GM21737 (cell line): Measurements from ENCODE around the gene CTNND2.

Experiments
- ATAC-seq: cut with Tn5 transposase; IDR thresholded peaks from one replicate; pipeline ENCODE4 v1.9.1; 2021; ENCODE audit warnings: mild to moderate bottlenecking, moderate library complexity; ENCODE audit not compliant: unreplicated experiment

The CTNND2 gene

DNA sequence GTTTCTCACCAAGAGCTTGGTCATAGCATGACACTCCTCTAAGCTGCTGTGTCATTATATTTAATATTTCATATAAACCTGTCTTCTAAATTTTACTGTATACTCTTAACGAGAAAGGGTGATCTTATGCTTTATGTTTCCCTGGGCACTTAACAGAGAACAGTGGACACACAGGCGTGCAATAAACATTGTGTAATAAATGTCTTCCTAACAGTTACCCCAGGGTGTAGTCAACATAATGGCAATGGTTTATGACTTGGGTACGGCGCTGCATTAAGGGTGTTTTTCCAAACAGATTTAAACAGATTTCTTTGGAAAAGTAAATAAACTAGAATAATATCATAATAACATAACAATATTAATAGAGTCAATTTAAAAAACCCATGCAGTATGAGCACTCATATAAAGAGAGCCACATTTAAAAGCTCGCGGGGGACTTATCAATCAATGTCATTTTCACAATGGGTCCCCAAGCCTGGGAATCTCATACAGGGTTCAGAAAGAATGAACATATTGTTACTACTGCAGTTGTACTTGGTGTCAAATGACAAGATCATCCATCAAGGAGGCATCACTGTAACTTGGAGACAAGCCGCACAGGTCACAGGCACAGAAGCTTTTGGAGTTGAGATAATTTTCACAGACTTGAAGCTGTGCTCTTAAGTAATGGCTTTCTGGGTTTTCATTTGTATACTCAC is 376.4 kb downstream of the CTNND2 start:
- ATAC-seq: no peak

DNA sequence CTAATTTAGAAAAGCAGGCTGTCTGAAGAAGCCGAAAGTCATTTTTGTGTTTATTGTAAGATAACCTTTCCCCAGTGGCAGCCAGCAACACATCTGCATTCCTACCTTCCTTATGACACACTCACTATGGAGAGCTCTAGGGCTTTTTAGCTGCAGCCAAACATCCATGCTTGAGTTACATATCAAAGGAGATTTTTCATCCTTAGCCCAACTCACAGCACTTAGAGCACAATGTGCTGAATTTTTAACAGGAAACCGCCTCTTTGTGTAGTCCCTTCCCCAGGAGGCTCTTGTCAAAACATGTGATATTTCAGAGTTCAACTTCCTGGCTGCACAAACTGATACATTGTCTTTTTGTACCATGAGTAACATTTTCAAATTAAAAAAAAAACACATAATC is 379.2 kb downstream of the CTNND2 start:
- no peak for ATAC-seq

DNA sequence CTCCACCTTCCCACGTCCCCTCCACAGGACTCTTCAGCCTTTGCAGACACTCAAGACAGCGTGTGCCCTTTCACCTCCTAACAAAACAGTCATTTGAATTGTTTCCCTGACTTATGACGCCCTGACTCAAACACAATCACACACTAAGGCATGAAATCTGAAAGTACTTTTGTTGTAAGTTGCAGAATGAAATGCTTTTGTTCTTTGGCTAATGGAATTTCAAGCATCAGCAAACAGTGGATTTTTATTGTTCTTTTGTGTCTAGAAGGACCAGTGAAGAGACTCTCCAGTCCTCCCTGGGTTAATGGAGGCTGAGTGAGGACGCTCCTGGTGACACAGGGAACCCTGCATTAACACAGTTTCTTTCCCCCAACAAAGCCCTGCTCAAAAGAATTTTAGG is 380.1 kb downstream of the CTNND2 start:
- ATAC-seq: no peak

DNA sequence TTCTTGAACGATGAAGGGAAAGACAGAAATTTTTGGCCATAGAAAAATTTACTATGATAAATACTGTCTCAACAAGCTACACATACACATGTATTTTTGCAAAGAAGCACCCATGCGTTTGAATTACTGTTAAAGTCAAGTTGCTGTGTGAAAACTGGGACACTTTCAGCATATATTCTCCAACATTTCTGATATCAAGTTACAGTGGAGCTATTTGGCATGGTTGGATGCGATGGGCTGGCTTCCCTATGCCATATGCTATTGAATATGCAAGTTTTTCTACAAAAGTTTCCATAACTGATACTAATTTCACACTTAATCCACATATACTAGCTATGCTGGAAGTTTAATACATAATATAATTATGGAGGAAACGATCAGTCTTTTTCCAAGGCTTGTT is 381.4 kb downstream of the CTNND2 start:
- no peak for ATAC-seq

DNA sequence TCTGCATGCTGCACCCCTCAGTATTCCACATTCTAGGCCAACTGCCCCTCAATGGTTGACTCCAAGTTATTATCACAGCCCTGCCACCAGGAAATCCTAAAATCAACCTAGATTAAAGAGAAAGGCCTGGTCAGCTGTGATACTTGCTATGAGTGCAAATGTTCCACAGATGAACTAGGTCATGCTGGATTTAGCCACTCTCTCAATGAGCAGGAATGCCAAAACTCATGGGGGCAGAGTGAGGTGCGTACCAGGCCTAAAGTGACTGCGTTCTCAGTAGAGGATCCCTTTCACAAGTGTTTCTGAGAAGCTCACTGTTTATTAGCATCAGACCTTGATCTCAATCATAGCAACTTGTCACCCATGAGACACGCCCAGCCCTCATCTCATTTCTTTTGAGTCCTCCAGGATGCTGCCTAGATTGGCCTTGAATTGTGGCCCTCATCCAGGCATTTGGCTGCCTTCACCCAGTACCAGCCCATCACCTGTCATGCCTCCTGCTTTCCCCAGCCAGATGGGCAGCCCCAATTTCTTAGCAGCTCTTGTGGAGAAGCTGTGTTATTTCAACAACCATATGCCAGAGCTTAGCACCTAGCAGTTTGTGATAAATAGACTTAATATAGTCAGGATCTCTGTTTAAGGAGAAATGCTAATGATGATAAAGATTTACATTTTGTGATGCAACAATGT is 383.9 kb downstream of the CTNND2 start:
- no peak for ATAC-seq

DNA sequence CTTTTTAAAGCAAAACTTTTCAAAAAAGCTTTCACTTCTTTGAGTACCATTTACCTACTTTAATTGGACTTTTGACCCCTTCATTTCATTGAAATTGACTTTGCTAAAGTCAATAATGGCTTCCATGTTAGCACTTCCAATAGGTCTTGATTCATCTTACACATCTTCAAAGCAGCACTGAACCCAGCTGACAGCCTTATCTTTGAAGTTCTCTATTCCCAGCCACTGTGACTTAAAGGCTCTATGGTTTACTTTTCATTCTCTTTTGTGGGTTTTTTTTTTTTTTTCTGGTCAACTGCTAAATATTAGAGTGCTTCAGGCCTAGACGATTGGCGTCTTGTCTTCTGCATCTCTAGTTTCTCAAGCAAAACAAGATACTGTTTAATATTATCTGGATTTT is 385.0 kb downstream of the CTNND2 start:
- ATAC-seq: no peak

DNA sequence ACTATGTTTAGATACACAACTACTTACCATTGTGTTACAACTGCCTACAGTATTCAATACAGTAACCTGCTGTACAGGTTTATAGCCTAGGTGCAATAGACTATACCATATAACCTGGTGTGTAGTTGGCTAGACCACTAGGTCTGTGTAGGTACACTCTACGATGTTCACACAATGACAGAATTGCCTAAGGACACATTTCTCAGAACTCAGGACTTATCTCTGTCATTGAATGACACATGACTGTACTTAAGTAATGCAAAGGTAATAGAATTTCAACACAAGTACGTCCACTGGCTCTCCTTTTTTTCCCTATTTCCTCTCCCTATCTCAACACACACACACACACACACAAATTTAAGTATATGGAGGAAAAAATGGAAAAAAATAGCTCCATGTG is 385.6 kb downstream of the CTNND2 start:
- ATAC-seq: no peak

DNA sequence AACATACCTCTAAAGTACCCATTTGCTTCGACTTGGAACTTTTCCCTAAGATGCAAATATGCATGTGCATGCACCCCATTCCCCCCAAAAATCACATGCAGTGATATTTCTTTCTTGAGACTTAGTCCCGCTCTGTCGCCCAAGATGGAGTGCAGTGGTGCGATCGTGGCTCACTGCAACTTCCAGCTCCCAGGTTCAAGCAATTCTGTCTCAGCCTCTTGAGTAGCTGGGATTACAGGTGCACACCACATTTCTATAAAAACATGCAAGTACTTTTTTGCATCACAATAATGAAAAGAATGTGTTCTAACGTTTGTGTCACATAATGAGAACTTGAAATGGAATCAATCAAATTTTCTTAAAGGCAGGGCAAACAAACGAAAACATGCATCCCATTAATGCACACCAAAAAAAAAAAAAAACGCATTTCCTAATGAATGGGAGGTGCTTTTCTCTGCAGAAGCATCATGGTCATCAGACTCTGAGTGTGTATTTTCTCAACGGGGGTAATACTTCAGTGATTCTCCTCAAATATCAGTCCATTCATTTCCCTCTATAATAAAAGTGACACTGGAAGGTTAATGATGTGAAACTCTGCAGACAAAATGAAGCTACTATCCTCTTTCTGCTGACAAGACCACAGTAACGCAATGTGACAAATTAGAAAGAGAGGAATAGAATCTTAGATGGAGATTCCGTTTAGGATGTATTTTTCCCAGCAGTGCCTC is 389.4 kb downstream of the CTNND2 start:
- no peak for ATAC-seq

DNA sequence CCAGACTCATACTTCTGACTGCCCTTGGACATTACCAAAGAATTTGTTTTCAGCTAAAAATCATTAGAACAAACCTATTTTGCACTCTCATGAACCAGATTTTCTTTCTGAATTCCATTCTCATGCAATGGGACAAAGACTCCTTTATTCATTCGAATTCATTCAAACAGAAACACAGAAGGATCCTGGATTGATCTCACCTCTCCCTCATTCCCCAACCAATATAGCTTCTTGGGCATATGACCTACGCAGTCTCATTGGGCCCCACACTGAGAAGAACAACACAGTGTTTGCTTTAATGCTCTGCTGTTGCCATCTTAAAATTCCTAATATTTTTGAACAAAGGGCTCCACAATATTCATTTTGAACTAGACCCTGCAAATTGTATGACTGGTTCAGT is 392.4 kb downstream of the CTNND2 start:
- no peak for ATAC-seq

DNA sequence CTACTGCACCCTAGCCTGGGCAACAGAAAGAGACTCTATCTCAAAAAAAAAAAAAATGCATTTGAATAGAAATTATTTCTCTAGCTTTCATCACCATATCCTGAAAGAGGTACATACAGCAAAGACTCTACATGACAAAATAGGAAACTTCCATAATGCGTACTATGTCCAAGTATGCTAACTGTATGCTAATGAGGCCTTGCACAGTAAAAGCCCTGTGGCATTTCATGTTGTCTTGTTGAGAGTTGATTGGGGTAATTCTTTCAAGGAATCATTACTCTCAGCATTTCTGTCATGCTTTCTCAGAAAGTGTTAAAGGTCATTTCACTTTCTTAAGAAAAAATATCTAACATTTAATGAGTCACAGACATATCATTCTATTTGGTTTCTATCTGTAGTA is 393.4 kb downstream of the CTNND2 start:
- ATAC-seq: no peak

DNA sequence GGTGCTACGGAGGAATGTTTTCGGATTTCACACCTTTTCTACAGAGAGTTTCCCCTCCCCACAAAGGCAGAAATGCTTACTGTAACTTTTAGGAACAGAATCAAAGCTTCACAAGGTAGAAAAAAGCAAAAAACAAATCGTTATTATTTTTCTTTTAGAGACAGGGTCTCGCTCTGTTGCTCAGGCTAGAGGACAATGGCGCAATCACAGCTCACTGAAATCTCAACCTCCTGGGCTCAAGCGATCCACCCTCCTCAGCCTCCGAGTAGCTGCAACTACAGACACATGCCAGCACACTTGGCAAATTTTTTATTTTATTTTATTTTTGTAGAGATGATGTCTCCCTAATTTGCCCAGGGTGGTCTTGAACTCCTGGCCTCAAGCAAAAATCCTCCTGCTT is 394.5 kb downstream of the CTNND2 start:
- no peak for ATAC-seq

DNA sequence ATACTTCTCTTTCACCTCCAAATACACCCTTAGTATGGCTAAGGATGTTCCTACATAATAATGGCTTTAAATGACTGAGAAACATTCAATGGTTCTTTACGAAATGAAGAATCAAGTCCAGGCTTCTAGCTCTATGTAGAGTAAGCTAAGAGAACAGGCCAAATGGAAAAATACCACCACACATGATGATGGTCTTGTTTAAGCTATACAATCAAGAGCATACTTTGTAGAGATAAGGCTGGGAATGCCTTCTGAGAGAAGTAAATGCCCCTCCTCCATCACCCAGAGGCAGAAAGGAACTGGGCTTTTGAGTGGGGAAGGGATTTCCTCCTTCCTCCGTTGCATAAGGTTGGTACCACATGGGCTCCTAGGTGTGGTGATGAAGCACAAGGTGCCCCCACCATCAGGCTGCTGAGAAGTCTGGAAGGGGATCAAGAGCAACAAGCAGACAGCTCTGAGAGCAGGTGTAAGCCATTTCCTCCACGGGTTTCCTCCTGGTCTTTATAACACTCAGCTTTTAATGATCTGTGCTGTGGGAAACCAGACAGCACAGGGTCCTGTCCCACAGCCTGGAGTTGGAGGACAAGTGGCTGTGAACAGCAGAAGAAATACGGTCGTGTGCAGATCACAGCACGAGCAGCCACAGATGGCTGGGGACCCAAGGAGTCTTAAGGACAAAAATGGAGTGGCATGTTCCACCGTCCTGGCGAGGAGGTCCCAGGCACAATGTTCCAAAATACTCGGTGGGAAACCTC is 396.9 kb downstream of the CTNND2 start:
- no peak for ATAC-seq

DNA sequence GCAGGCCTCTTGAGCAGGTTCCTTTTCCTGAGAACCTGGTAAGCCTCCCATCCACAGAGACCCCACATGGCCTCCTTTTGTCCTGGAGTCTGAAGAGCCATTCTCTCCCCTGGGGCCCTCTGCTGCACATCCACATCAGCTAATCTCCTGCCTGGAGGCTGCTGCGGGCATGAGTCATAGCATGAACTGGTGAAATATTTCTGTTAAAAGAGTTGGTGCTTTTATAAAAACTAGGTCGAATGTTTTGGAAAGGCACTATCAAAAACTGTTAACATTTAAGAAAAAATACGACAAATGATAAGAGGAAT is 399.4 kb downstream of the CTNND2 start:
- no peak for ATAC-seq

DNA sequence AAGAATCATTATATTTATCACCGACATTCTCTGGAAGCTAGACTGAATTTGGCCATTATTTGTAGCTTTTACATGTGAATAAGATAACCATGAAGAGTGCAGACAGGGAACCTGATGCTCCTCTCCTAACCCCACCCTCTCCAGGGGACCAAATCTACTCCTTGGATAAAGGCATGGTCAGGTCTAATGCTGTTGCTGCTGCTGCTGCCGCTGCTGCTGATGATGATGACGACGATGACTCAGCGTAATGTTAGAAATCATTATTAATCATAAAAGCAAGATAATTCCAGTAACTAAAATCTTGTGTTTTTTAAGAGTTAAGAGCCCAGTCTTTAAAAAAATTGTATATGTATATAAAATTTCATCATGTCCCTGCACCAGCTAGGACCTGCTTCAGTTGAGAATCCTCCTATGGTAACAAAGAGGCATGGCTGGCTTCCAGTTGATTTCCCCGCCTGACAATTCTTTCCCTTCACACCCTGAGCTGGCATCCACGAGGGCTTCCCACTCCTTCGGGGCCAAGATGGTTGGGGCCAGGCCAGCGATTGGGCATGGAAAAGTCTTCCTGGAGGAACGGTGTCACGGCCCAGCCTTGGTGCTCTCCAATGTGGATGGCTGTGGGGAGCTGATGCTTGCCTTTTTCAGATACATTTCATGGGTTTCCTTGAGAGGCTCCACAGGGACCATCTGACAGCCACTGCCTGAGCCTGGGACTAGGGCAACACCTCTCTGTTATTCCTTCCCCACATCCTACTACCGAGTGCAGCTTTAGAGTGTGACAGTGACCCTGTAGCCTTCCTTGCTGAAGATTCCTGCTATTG is 400.0 kb downstream of the CTNND2 start:
- no peak for ATAC-seq

DNA sequence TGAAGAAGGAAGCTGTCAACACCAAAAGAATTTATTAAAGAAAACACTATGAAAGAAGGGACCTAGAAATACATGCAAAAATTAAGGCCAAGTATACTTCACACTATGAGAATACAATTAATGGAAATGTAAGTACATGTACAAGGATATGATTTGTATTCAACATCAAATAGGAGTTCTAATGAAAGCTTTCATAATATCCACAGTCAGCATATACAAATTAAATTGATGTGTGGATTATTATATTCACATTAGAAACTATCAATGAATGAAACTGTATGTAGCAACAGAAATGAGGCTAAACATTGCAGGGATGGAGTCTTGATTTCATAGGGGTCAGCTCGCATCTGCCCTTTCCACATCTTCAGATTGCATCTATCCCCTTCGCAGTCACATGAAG is 401.5 kb downstream of the CTNND2 start:
- ATAC-seq: no peak

DNA sequence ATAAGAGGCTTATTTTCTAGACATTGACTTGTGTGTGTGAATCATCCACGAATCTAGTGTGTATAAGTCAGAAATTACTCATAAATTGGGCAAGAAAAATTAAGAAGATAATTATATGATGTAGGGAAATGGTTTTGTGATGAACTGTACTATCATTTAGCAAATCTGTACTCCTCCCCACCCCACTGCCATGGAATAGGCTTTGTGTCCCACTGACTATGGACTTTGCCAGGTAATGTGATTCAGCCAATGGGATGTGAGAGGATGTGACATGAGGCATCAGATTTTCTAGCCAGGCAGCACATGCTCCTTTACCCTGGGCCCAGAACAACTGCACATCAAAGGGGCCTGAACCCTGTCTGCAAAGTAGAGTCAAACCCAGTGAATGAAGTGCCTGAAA is 406.6 kb downstream of the CTNND2 start:
- no peak for ATAC-seq

DNA sequence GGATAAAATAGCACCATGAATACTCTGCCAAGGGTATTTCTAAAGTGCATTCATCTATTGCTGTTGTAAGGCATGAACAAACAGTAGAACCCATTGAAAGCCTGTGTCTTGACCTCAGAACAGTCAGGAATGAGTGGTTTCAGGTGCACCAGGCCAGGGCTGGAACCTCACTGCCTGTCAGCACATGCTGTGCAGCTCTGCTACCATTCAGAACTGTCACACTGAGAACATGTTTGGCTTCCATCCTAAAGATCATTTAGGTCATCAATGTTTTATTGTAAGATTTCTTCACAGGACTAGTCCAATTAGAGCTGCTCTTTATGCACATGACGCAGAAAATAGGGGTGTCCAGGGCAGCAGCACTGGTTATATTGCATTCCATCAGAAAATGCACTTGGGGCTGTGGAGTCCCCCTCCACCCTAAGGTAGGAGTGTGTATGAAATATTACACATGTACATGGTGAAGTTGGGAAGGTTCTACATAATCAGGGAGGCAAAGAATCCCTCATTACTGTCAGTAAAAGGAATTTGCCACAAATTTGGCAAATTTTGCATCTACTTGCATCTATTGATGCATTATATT is 408.0 kb downstream of the CTNND2 start:
- ATAC-seq: no peak

DNA sequence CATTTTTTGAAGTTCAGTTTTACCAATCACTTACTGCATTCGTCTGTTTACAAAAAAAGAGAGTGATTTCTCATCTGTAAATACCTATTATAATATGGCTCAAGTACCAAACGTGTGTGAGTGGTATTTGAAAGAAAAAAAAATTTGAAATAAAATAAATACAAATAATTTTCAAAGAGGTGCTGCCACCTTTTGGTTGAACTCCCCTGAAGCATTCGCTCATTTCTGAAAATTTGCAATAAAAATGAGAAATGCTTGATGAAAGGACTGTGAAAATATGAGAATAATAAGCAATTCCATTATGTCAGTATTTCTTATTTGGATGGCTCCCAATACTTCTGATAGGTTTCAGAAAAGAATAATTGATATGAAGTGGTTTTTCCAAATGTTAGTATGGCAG is 409.9 kb downstream of the CTNND2 start:
- no peak for ATAC-seq

DNA sequence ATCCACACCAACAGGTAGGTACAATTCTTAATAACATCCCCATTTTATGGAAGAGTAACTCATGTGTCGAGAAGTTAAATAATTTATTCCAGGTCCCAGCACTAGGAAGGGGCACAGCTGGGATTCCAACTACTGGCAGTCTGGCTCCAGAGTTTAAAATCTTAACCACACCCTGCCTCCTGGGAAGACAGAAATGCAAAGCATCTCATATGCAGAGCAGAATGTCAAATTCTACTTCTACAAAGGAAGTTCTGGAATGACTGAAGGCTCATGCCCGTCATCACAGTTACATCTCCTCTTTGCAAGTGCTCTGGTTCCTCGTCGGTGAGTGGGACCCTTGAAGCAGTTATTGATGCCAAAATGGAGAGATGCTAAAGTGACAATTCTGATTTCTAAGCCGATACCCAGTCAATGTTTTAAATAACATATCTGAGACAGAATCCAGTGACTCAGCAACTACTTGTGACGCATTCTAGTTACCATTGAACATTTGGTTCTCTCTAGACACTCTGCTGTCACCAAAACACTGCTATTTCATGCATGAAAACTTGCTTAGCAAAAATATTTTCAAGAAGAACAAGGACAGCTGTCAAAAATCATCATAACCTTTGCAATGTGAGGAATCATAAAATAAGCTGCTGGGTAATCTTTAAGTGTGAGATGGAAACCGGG is 412.7 kb downstream of the CTNND2 start:
- ATAC-seq: no peak

DNA sequence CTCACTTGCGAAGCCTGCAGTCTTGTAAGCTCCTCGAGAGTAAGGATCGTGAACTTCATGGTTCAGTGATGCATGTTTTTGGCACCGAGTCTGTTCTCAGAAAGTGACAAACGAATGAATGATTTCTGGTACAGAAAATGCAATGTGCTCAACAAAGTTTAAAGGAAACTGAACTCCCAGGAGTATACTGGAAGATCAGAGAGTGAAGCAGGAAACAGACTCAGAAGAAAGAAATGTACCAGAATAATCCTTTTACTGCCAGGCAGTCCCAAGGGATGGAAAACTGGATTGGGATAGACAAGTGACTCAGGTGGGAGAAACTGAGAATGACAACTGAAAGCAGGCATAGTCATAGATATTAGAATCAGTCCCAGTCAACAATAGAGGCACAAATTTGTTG is 420.6 kb downstream of the CTNND2 start:
- no peak for ATAC-seq
